ENCODE results near the gene GAR1. TPM values are rescaled to one million over a fixed set of nuclear protein-coding genes. Genes with fewer than 3 reads are reported as not detected.
"Not testable (repeated sequence)": the region's sequence is repeated elsewhere in the genome, so short reads cannot be mapped to it uniquely, and the experiment has no call there.

GAR1 gene
- total RNA-seq (14.3 TPM), polyA plus RNA-seq (10 to 100 TPM in 3 of 4 donors, 1 to 10 TPM in 1; 9.8 to 17.4 (median 15.8) TPM)

GRCh38 chr4:109815151-109816081 lies at the start of gene GAR1:
GAR1 (plus strand) TSS chr4:109815762; CDS start chr4:109816165, 403 bp downstream.
- Histone ChIP-seq H3K36me3 (ENCODE audit: control insufficient read depth, insufficient read depth, low read length) (peaks cover 22% of the 10 kb centered on the region), H3K4me1 (ENCODE audit: control insufficient read depth, insufficient read depth, low read length, poor library complexity, severe bottlenecking) (peaks cover 15% of the 10 kb centered on the region), H3K9me3 (ENCODE audit: control insufficient read depth in 2 of 2, low read length in 2 of 2) (no peaks in the 10 kb centered on the region), H3K27me3 (ENCODE audit: control insufficient read depth, insufficient read depth, low read length) (no peaks in the 10 kb centered on the region), H3K4me3 (ENCODE audit: low read depth, low read length) (peak within 1 kb of the TSS; percentile 98), H3K27ac (ENCODE audit: insufficient read depth, low read length, poor library complexity, severe bottlenecking) (peak within 1 kb of the TSS; percentile 95)
- ATAC-seq (ENCODE audit: low read depth in 2 of 2) (peak; percentile 94 to 97), DNase-seq (peak; percentile 85 to 97 (median 87))
- peaks cover 12% of the 10 kb centered on the region for H3K36me3 Mint-ChIP-seq
- H3K27ac Mint-ChIP-seq, result peak within 1 kb of the TSS; percentile 96 to 99 (median 99)
- H3K27me3 Mint-ChIP-seq, result no peaks in the 10 kb centered on the region
- H3K9me3 Mint-ChIP-seq, result no peaks in the 10 kb centered on the region
- H3K4me1 Mint-ChIP-seq, result peaks cover 31 to 51% (median 46%) of the 10 kb centered on the region in 4 donors
- peak within 1 kb of the TSS; percentile 97 to 100 (median 100) for H3K4me3 Mint-ChIP-seq

GRCh38 chr4:109782092-109782491 lies 33.5 kb upstream of the GAR1 start:
- H3K36me3 Mint-ChIP-seq; H3K4me1 ChIP-seq (ENCODE audit: control insufficient read depth, insufficient read depth, low read length, poor library complexity, severe bottlenecking); H3K9me3 Mint-ChIP-seq; H3K4me1 Mint-ChIP-seq; H3K36me3 ChIP-seq (ENCODE audit: control insufficient read depth, insufficient read depth, low read length); H3K27ac Mint-ChIP-seq; H3K27ac ChIP-seq (ENCODE audit: insufficient read depth, low read length, poor library complexity, severe bottlenecking); ATAC-seq (ENCODE audit: low read depth in 2 of 2); H3K27me3 ChIP-seq (ENCODE audit: control insufficient read depth, insufficient read depth, low read length); DNase-seq; H3K9me3 ChIP-seq (ENCODE audit: control insufficient read depth in 2 of 2, low read length in 2 of 2); H3K4me3 Mint-ChIP-seq; H3K4me3 ChIP-seq (ENCODE audit: low read depth, low read length): not testable (repeated sequence)
- peaks cover 23% of the 10 kb centered on the region for H3K27me3 Mint-ChIP-seq

GRCh38 chr4:109786846-109787245 lies 28.7 kb upstream of the GAR1 start:
- peaks cover 0 to 16% (median 7%) of the 10 kb centered on the region in 7 donors for H3K9me3 Mint-ChIP-seq
- H3K27ac ChIP-seq (ENCODE audit: insufficient read depth, low read length, poor library complexity, severe bottlenecking), result no peak overlapping the region
- DNase-seq (no peak), ATAC-seq (ENCODE audit: low read depth in 2 of 2) (no peak)
- H3K4me1 Mint-ChIP-seq, result no peaks in the 10 kb centered on the region
- H3K36me3 ChIP-seq (ENCODE audit: control insufficient read depth, insufficient read depth, low read length), result no peaks in the 10 kb centered on the region
- H3K4me3 Mint-ChIP-seq, result no peak overlapping the region
- H3K4me1 ChIP-seq (ENCODE audit: control insufficient read depth, insufficient read depth, low read length, poor library complexity, severe bottlenecking), result no peaks in the 10 kb centered on the region
- no peak overlapping the region for H3K27ac Mint-ChIP-seq
- no peak overlapping the region for H3K4me3 ChIP-seq (ENCODE audit: low read depth, low read length)
- H3K27me3 Mint-ChIP-seq, result peaks cover 44% of the 10 kb centered on the region
- H3K36me3 Mint-ChIP-seq, result no peaks in the 10 kb centered on the region
- H3K27me3 ChIP-seq (ENCODE audit: control insufficient read depth, insufficient read depth, low read length), result peaks cover 13% of the 10 kb centered on the region
- H3K9me3 ChIP-seq (ENCODE audit: control insufficient read depth in 2 of 2, low read length in 2 of 2), result peaks cover 0 to 6% of the 10 kb centered on the region in 2 experiments

GRCh38 chr4:109787807-109788206 lies 27.8 kb upstream of the GAR1 start:
- no peak overlapping the region for H3K4me3 Mint-ChIP-seq
- no peaks in the 10 kb centered on the region for H3K4me1 Mint-ChIP-seq

GRCh38 chr4:109795059-109795458 lies 20.5 kb upstream of the GAR1 start:
- Mint-ChIP-seq H3K4me3 (no peak overlapping the region), H3K9me3 (peaks cover 3 to 25% (median 12%) of the 10 kb centered on the region in 7 donors), H3K4me1 (no peaks in the 10 kb centered on the region), H3K36me3 (no peaks in the 10 kb centered on the region), H3K27ac (no peak overlapping the region), H3K27me3 (peaks cover 52% of the 10 kb centered on the region)
- ATAC-seq (ENCODE audit: low read depth in 2 of 2) (no peak), DNase-seq (no peak)
- no peaks in the 10 kb centered on the region for H3K4me1 ChIP-seq (ENCODE audit: control insufficient read depth, insufficient read depth, low read length, poor library complexity, severe bottlenecking)
- no peak overlapping the region for H3K4me3 ChIP-seq (ENCODE audit: low read depth, low read length)
- H3K27ac ChIP-seq (ENCODE audit: insufficient read depth, low read length, poor library complexity, severe bottlenecking), result no peak overlapping the region
- peaks cover 15 to 23% of the 10 kb centered on the region in 2 experiments for H3K9me3 ChIP-seq (ENCODE audit: control insufficient read depth in 2 of 2, low read length in 2 of 2)
- peaks cover 3% of the 10 kb centered on the region for H3K27me3 ChIP-seq (ENCODE audit: control insufficient read depth, insufficient read depth, low read length)
- H3K36me3 ChIP-seq (ENCODE audit: control insufficient read depth, insufficient read depth, low read length), result no peaks in the 10 kb centered on the region

More at GRCh38 chr4:109787807-109788206, 27.8 kb upstream of the GAR1 start:
- H3K27ac Mint-ChIP-seq, result no peak overlapping the region
- H3K4me3 ChIP-seq (ENCODE audit: low read depth, low read length), result no peak overlapping the region
- no peak for DNase-seq
- no peaks in the 10 kb centered on the region for H3K36me3 ChIP-seq (ENCODE audit: control insufficient read depth, insufficient read depth, low read length)
- H3K27ac ChIP-seq (ENCODE audit: insufficient read depth, low read length, poor library complexity, severe bottlenecking), result no peak overlapping the region
- H3K9me3 ChIP-seq (ENCODE audit: control insufficient read depth in 2 of 2, low read length in 2 of 2), result peaks cover 0 to 6% of the 10 kb centered on the region in 2 experiments
- peaks cover 0 to 16% (median 7%) of the 10 kb centered on the region in 7 donors for H3K9me3 Mint-ChIP-seq
- no peaks in the 10 kb centered on the region for H3K36me3 Mint-ChIP-seq
- H3K27me3 Mint-ChIP-seq, result peaks cover 50% of the 10 kb centered on the region
- ATAC-seq (ENCODE audit: low read depth in 2 of 2), result no peak
- peaks cover 13% of the 10 kb centered on the region for H3K27me3 ChIP-seq (ENCODE audit: control insufficient read depth, insufficient read depth, low read length)
- no peaks in the 10 kb centered on the region for H3K4me1 ChIP-seq (ENCODE audit: control insufficient read depth, insufficient read depth, low read length, poor library complexity, severe bottlenecking)

- H3K27ac Mint-ChIP-seq, result no peak overlapping the region
- no peak overlapping the region for H3K27ac ChIP-seq (ENCODE audit: insufficient read depth, low read length, poor library complexity, severe bottlenecking)
- no peaks in the 10 kb centered on the region for H3K36me3 ChIP-seq (ENCODE audit: control insufficient read depth, insufficient read depth, low read length)
- H3K4me1 ChIP-seq (ENCODE audit: control insufficient read depth, insufficient read depth, low read length, poor library complexity, severe bottlenecking), result no peaks in the 10 kb centered on the region
- H3K27me3 Mint-ChIP-seq, result peaks cover 32% of the 10 kb centered on the region
- H3K36me3 Mint-ChIP-seq, result no peaks in the 10 kb centered on the region
- no peaks in the 10 kb centered on the region for H3K4me1 Mint-ChIP-seq
- peaks cover 3% of the 10 kb centered on the region for H3K27me3 ChIP-seq (ENCODE audit: control insufficient read depth, insufficient read depth, low read length)
- peaks cover 0 to 22% (median 9%) of the 10 kb centered on the region in 7 donors for H3K9me3 Mint-ChIP-seq
- H3K9me3 ChIP-seq (ENCODE audit: control insufficient read depth in 2 of 2, low read length in 2 of 2), result peaks cover 15 to 19% of the 10 kb centered on the region in 2 experiments
- no peak overlapping the region for H3K4me3 ChIP-seq (ENCODE audit: low read depth, low read length)
- DNase-seq (no peak), ATAC-seq (ENCODE audit: low read depth in 2 of 2) (no peak)
- H3K4me3 Mint-ChIP-seq, result no peak overlapping the region
These were observed 16.7 kb upstream of the GAR1 start for GRCh38 chr4:109798866-109799265.

- Histone ChIP-seq H3K27ac (ENCODE audit: insufficient read depth, low read length, poor library complexity, severe bottlenecking) (no peak overlapping the region), H3K4me1 (ENCODE audit: control insufficient read depth, insufficient read depth, low read length, poor library complexity, severe bottlenecking) (no peaks in the 10 kb centered on the region), H3K9me3 (ENCODE audit: control insufficient read depth in 2 of 2, low read length in 2 of 2) (peaks cover 4 to 5% of the 10 kb centered on the region in 2 experiments), H3K27me3 (ENCODE audit: control insufficient read depth, insufficient read depth, low read length) (peaks cover 3% of the 10 kb centered on the region), H3K4me3 (ENCODE audit: low read depth, low read length) (no peak overlapping the region), H3K36me3 (ENCODE audit: control insufficient read depth, insufficient read depth, low read length) (no peaks in the 10 kb centered on the region)
- no peak for DNase-seq
- Mint-ChIP-seq H3K4me1 (no peaks in the 10 kb centered on the region), H3K36me3 (no peaks in the 10 kb centered on the region), H3K4me3 (no peak overlapping the region), H3K27me3 (peaks cover 28% of the 10 kb centered on the region), H3K27ac (no peak overlapping the region), H3K9me3 (peaks cover 0 to 8% (median 3%) of the 10 kb centered on the region in 7 donors)
- ATAC-seq (ENCODE audit: low read depth in 2 of 2), result no peak
These were observed 14.3 kb upstream of the GAR1 start for GRCh38 chr4:109801099-109801789.
